Left lung (tissue), 10 donors: ENCODE data around the gene CALML5. TPM values are rescaled to one million over a fixed set of nuclear protein-coding genes. Genes with fewer than 3 reads are reported as not detected.

Source experiments
- ATAC-seq: fragments of 200-7000 bp; cut with Tn5 transposase; one replicate; pipeline ENCODE4 v1.9.1; 2020; ENCODE audit warnings: moderate library complexity
- DNase-seq, 4 donors: peaks; one replicate each; pipeline ENCODE4 v3.0.0-alpha.2; 2013 to 2020
- H3K27ac ChIP-seq, 2 donors: fragments of 200-600 bp; sonication (generic) in 1 of 2; one replicate each; pipeline versions ENCODE4 v1.5.0 to v1.8.0; 2020 to 2021
- H3K27me3 ChIP-seq, 2 donors: fragments of 200-600 bp; sonication (generic) in 1 of 2; one replicate each; pipeline versions ENCODE4 v1.5.0 to v1.8.0; 2020 to 2021
- H3K36me3 ChIP-seq, 2 donors: fragments of 200-600 bp; sonication (generic) in 1 of 2; one replicate each; pipeline versions ENCODE4 v1.5.0 to v1.8.0; 2020 to 2021
- H3K4me1 ChIP-seq, 2 donors: fragments of 200-600 bp; one replicate each; pipeline ENCODE4 v1.8.0; 2021
- H3K4me3 ChIP-seq, 2 donors: fragments of 200-600 bp; sonication (generic) in 1 of 2; one replicate each; pipeline versions ENCODE4 v1.5.0 to v1.8.0; 2020 to 2021; ENCODE audit warnings: mild to moderate bottlenecking in 1 of 2
- H3K9me3 ChIP-seq, 2 donors: fragments of 200-600 bp; sonication (generic) in 1 of 2; one replicate each; pipeline versions ENCODE4 v1.5.0 to v1.8.0; 2020 to 2021
- CTCF ChIP-seq, 2 donors: fragments of 200-600 bp; sonication (generic) in 1 of 2; IDR thresholded peaks; one replicate each; pipeline versions ENCODE4 v1.5.0 to v1.8.0; 2021; ENCODE audit warnings: antibody characterized with exemption in 2 of 2
- intact Hi-C, 2 donors: fragments of 100-400 bp; cut with DNase I; formaldehyde crosslinking; loops; one replicate each; pipeline versions ENCODE4 v1.11.2 to v1.14.2; 2022
- polyA plus RNA-seq, 6 donors: library from polyadenylated mRNA; unstranded; fragments of 120-200 nt; gene quantifications; one replicate each; pipeline ENCODE4 v1.2.1, GENCODE V29; 2013; ENCODE audit not compliant: insufficient read length in 6 of 6
- total RNA-seq, 2 donors: library from RNA; stranded (reverse); fragmentation: NEBNext Ultra II Directional; extraction: Animal tissue kit (Norgen Biotek cat#: 25700); gene quantifications; one replicate each; pipeline ENCODE4 v1.2.1, GENCODE V29; 2021
- donor health status: DM: no; HTN: yes; CAD: no.
- donor health status: DM: no; HTN: no; CAD: no.

CALML5 gene
- total and polyA plus RNA-seq, 8 donors, result not detected

DNA sequence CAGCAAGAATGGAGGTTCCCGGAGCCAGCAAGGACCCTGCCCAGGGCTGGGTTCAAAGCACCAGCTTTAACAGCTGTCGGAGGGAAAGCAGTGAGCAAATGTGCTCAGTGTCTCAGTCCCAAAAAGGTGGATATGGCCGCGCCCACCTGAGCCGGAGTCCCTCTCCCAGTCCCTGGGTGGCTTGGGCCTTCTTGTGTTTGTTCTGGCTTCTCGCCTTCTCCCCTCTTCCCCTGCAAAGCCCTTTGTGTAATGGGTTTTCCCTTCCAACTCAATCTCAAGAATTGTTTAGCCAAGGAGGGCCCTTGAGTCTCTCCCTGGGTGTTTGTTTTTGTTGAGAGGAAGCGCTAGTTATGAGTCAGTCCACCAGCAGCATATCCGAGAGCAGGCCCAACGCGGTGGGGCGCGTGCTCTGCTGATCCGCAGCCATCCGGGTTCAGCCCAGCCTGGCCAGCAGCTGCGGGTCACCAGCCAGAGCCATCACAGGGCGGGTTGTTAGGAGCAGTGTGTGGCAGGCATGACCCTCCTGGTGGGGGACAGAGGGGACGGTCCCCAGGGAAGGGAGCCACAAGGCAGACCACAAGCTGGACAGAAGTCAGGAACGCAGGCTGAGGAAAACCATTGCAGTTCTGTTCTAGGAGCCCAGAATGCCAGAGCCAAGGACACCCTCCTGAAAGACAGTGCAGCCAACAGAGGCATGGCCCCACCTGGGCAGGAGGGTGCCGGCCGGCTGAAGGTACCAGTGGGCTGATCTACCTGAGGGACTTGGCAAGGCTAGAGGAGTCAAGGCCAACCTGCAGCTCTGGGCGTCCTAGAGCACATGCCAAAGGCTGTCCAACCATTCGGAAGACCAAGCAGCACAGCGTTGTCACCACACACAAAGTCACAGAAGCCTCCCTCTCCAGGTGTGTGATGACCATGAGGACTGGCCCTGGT lies 46.7 kb upstream of the CALML5 start:
- no peak for TF ChIP-seq CTCF (IDR thresholded peaks at IDR 0.05)
- peaks cover 32 to 44% of the 10 kb centered on the region in 2 donors for H3K4me1 ChIP-seq

DNA sequence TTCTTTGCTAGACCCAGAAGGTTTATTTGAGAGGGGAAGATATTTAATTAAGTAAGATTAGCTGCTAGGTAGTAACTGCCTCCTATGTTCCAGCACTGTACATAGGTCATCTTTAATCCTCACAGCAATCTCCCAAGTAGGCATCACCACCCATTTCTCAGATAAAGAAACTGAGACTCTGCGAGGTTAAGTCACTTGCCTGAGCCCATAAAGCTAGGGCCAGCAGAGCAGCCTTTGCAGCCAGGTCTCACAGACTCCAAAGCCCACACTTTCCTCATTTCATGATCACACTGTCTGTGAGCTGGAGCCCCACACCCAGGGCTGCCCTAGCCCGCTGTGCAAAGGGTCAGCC lies 46.0 kb upstream of the CALML5 start:
- Histone ChIP-seq H3K9me3 (peaks cover 0 to 12% of the 10 kb centered on the region in 2 donors), H3K27ac (peak overlapping the region; percentile 47 to 77), H3K36me3 (no peaks in the 10 kb centered on the region), H3K4me3 (no peak overlapping the region), H3K27me3 (no peaks in the 10 kb centered on the region), H3K4me1 (peaks cover 32 to 44% of the 10 kb centered on the region in 2 donors)
- no peak for DNase-seq
- intact Hi-C loops, result no loop called here
- TF ChIP-seq CTCF (IDR thresholded peaks at IDR 0.05), result no peak
- no peak for ATAC-seq

More for the DNA sequence above, 46.7 kb upstream of the CALML5 start:
- peak overlapping the region; percentile 47 to 77 for H3K27ac ChIP-seq
- no peak overlapping the region for H3K4me3 ChIP-seq
- peaks cover 0 to 12% of the 10 kb centered on the region in 2 donors for H3K9me3 ChIP-seq
- no peaks in the 10 kb centered on the region for H3K36me3 ChIP-seq
- no peaks in the 10 kb centered on the region for H3K27me3 ChIP-seq
- intact Hi-C loops, result no loop called here
- DNase-seq (peak in 3 of 4 donors; percentile 43 to 86 (median 84)), ATAC-seq (peak; percentile 49)

GRCh38 chr10:5545011-5545410 lies 45.6 kb upstream of the CALML5 start:
- Histone ChIP-seq H3K27ac (peak overlapping the region in 1 of 2 donors; percentile 77), H3K4me3 (no peak overlapping the region), H3K36me3 (no peaks in the 10 kb centered on the region), H3K4me1 (peaks cover 32 to 44% of the 10 kb centered on the region in 2 donors), H3K27me3 (no peaks in the 10 kb centered on the region), H3K9me3 (peaks cover 0 to 12% of the 10 kb centered on the region in 2 donors)
- ATAC-seq (no peak), DNase-seq (peak in 2 of 4 donors; percentile 25 to 41)
- intact Hi-C loops, result no loop called here
- TF ChIP-seq CTCF (IDR thresholded peaks at IDR 0.05), result no peak

GRCh38 chr10:5544216-5544805 lies 44.9 kb upstream of the CALML5 start:
- ATAC-seq, result no peak
- no peak overlapping the region for H3K4me3 ChIP-seq
- intact Hi-C loops, result no loop called here
- H3K27ac ChIP-seq, result no peak overlapping the region
- no peak for TF ChIP-seq CTCF (IDR thresholded peaks at IDR 0.05)
- peaks cover 0 to 12% of the 10 kb centered on the region in 2 donors for H3K9me3 ChIP-seq
- DNase-seq, result peak in 1 of 4 donors; percentile 21
- H3K36me3 ChIP-seq, result no peaks in the 10 kb centered on the region
- peaks cover 32 to 44% of the 10 kb centered on the region in 2 donors for H3K4me1 ChIP-seq
- H3K27me3 ChIP-seq, result no peaks in the 10 kb centered on the region

- no peak for ATAC-seq
- no peak for DNase-seq
- no peak for TF ChIP-seq CTCF (IDR thresholded peaks at IDR 0.05)
- H3K4me1 ChIP-seq, result peaks cover 30 to 40% of the 10 kb centered on the region in 2 donors
- no peak overlapping the region for H3K27ac ChIP-seq
- intact Hi-C loops, result no loop called here
- H3K4me3 ChIP-seq, result no peak overlapping the region
- peaks cover 0 to 12% of the 10 kb centered on the region in 2 donors for H3K9me3 ChIP-seq
- H3K36me3 ChIP-seq, result no peaks in the 10 kb centered on the region
- H3K27me3 ChIP-seq, result no peaks in the 10 kb centered on the region
Measured at GRCh38 chr10:5543623-5544022, 44.3 kb upstream of the CALML5 start.
